A673 (cell line): ENCODE results near the gene RMND1. TPM values are rescaled to one million over a fixed set of nuclear protein-coding genes. Genes with fewer than 3 reads are reported as not detected.
"Not testable (repeated sequence)": the region's sequence is repeated elsewhere in the genome, so short reads cannot be mapped to it uniquely, and the experiment has no call there.

Experiments used
- BruUV-seq: library from RNA; stranded (reverse); fragments of 400-500 nt; replicated peaks from 2 replicates; lab custom pipeline; 2021; lab: Mats Ljungman, UMichigan
- CTCF ChIA-PET: fragments of 300-600 bp; sonication (Branson Sonifier 250); formaldehyde crosslinking; loops from one replicate; lab custom pipeline; 2022; ENCODE audit warnings: antibody characterized with exemption; lab: Charles Lee
- POLR2A ChIA-PET: fragments of 300-600 bp; sonication (Branson Sonifier 250); formaldehyde crosslinking; loops from one replicate; lab custom pipeline; 2022; ENCODE audit warnings: antibody characterized with exemption; ENCODE audit not compliant: low non-redundant PET; lab: Charles Lee
- DNase-seq: peaks from one replicate; pipeline ENCODE4 v3.0.0-alpha.2; 2015; ENCODE audit warnings: low spot score
- H3K27ac ChIP-seq: fragments of 200-600 bp; sonication (generic); 2 replicates; pipeline ENCODE4 v1.5.1; 2016; ENCODE audit warnings: mixed run types, low read depth, mild to moderate bottlenecking, mixed read lengths, antibody characterized with exemption, low read length; ENCODE audit not compliant: poor library complexity, severe bottlenecking
- H3K27me3 ChIP-seq: fragments of 200-600 bp; sonication (generic); replicated peaks from 2 replicates; pipeline ENCODE4 v1.6.1; 2017; ENCODE audit warnings: mixed run types, low read depth, mild to moderate bottlenecking, mixed read lengths, antibody characterized with exemption, low read length; ENCODE audit not compliant: insufficient read depth, poor library complexity
- H3K36me3 ChIP-seq: fragments of 200-600 bp; sonication (generic); 2 replicates; pipeline ENCODE4 v1.6.1; 2016; ENCODE audit warnings: mixed run types, mild to moderate bottlenecking, mixed read lengths, antibody characterized with exemption, low read length; ENCODE audit not compliant: insufficient read depth, poor library complexity, severe bottlenecking
- H3K4me1 ChIP-seq: fragments of 200-600 bp; sonication (generic); 2 replicates; pipeline ENCODE4 v1.6.1; 2017; ENCODE audit warnings: mixed run types, mild to moderate bottlenecking, mixed read lengths, antibody characterized with exemption, low read length; ENCODE audit not compliant: insufficient read depth, poor library complexity, severe bottlenecking
- H3K4me3 ChIP-seq: fragments of 200-600 bp; sonication (generic); 2 replicates; pipeline ENCODE4 v1.5.1; 2016; ENCODE audit warnings: low read depth, mixed run types, mild to moderate bottlenecking, mixed read lengths, low read length; ENCODE audit not compliant: poor library complexity, severe bottlenecking
- H3K9me3 ChIP-seq: fragments of 200-600 bp; sonication (generic); 2 replicates; pipeline ENCODE4 v1.6.1; 2016; ENCODE audit warnings: mixed run types, low read depth, mild to moderate bottlenecking, mixed read lengths, antibody characterized with exemption, low read length; ENCODE audit not compliant: poor library complexity, severe bottlenecking
- EZH2 ChIP-seq: fragments of 200-600 bp; sonication (generic); IDR thresholded peaks from 2 replicates; pipeline ENCODE4 v1.6.1; 2017; ENCODE audit warnings: borderline replicate concordance, low read depth, mild to moderate bottlenecking, mixed read lengths, antibody characterized with exemption, low read length; ENCODE audit not compliant: poor library complexity, severe bottlenecking
- intact Hi-C: fragments of 100-400 bp; cut with micrococcal nuclease; formaldehyde crosslinking; loops from one replicate; pipeline ENCODE4 v1.10.0; 2022; ENCODE audit not compliant: unreplicated experiment
- total RNA-seq: library from RNA; stranded (reverse); gene quantifications from 2 replicates; pipeline ENCODE4 v1.2.3, GENCODE V29; 2021
- TF ChIP-seq, protein P1 (sequence below): fragments of 300-800, 200-600 bp; sonication (generic); conservative IDR thresholded peaks from 2 replicates; pipeline ENCODE4 v1.5.1; 2017; ENCODE audit warnings: low read depth, mild to moderate bottlenecking, antibody characterized with exemption, low read length, moderate library complexity, mixed read lengths

RMND1 gene
- total RNA-seq, 1 experiment from 2014 or later = 25.6 TPM

DNA sequence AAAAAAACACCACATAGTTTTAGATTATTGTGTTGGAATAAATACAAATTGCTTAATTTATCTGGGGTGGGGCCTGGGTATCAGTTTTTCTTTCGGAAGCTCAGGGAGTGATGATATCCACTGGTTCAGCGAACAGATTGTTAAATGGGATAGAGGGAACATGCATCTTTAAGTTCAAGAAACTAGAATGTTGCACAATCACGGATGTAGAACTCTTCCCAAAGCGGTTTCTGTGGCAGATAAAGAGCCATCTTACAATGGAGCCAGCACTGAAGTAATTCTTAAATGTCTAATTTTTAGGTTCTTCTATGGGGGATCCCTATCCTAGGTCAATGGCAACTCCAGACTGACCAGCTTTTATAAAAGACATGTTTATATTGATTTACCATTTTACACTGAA, 9.7 kb upstream of the RMND1 start:
- intact Hi-C loops = no loop called here
- H3K27ac ChIP-seq = no peak overlapping the region
- no peaks in the 10 kb centered on the region for H3K4me1 ChIP-seq
- POLR2A ChIA-PET = no interaction called here
- BruUV-seq = no TSS peak
- no peak overlapping the region for H3K4me3 ChIP-seq
- CTCF ChIA-PET = no interaction called here
- H3K36me3 ChIP-seq = peaks cover 14% of the 10 kb centered on the region
- H3K9me3 ChIP-seq = no peaks in the 10 kb centered on the region
- TF ChIP-seq EZH2 = no peak
- TF ChIP-seq, protein P1, sequence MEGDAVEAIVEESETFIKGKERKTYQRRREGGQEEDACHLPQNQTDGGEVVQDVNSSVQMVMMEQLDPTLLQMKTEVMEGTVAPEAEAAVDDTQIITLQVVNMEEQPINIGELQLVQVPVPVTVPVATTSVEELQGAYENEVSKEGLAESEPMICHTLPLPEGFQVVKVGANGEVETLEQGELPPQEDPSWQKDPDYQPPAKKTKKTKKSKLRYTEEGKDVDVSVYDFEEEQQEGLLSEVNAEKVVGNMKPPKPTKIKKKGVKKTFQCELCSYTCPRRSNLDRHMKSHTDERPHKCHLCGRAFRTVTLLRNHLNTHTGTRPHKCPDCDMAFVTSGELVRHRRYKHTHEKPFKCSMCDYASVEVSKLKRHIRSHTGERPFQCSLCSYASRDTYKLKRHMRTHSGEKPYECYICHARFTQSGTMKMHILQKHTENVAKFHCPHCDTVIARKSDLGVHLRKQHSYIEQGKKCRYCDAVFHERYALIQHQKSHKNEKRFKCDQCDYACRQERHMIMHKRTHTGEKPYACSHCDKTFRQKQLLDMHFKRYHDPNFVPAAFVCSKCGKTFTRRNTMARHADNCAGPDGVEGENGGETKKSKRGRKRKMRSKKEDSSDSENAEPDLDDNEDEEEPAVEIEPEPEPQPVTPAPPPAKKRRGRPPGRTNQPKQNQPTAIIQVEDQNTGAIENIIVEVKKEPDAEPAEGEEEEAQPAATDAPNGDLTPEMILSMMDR = no peak
- no peaks in the 10 kb centered on the region for H3K27me3 ChIP-seq
- no peak for DNase-seq

DNA sequence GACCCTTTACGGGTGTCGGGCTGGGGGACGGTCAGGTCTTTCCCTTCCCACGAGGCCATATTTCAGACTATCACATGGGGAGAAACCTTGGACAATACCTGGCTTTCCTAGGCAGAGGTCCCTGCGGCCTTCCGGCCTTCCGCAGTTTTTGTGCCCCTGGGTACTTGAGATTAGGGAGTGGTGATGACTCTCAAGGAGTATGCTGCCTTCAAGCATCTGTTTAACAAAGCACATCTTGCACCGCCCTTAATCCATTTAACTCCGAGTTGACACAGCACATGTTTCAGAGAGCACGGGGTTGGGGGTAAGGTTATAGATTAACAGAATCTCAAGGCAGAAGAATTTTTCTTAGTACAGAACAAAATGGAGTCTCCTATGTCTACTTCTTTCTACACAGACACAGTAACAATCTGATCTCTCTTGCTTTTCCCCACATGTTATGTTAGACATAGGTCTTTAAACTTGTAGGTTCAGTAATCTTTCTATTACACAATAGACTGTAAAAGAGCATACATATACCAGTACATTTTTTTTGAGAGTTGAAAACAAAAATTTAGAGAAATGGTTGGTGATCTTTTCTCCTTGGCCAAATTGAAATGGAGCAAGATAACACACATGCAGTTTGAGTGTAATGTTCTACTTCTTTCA, 3.9 kb upstream of the RMND1 start:
- DNase-seq, BruUV-seq, H3K27me3 ChIP-seq, intact Hi-C loops, H3K9me3 ChIP-seq, CTCF ChIA-PET, H3K27ac ChIP-seq, H3K4me3 ChIP-seq, POLR2A ChIA-PET: not testable (repeated sequence)
- Histone ChIP-seq H3K36me3 (peaks cover 14% of the 10 kb centered on the region), H3K4me1 (peaks cover 18% of the 10 kb centered on the region)

DNA sequence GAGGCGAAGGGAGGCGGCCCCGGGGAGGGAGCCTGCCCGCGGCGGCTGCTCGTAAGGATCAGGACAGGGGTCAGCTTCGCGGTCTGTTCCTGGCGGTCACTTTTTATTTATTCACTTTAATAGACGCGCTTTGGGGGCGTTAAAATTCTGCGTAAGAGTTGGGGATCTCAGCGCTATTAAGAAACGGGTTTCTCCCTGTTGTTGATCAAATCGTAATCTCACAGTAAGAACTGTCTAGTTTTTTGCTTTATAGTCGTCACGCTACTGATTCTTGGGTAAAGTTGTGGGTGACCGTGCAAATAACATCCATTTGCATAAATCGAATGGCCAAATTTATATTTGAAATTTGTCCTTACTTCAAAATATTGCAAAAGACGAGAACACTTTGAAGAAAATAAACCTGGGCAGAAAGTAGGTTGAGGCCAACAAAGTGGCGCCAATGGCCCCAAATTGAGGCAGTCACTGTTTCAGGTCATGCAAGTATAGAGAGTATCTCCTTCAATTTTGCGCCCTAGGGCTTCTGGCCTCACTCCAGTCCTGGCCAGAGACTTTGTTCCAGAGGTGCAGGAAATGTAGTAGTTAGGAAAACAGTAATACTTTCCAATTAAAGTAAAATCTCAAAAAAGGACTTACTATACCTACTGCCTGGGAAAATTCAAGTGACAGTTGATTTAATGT, 963 bp upstream of the RMND1 start:
- Histone ChIP-seq H3K27ac (peak overlapping the region; percentile 90), H3K9me3 (no peaks in the 10 kb centered on the region), H3K4me3 (peak overlapping the region; percentile 77), H3K4me1 (peaks cover 18% of the 10 kb centered on the region), H3K36me3 (no peaks in the 10 kb centered on the region), H3K27me3 (no peaks in the 10 kb centered on the region)
- peak; percentile 4 for DNase-seq
- CTCF ChIA-PET = no interaction called here
- intact Hi-C loops = no loop called here
- BruUV-seq = TSS peak; percentile 58
- TF ChIP-seq, protein P1 = no peak
- TF ChIP-seq EZH2 = no peak
- POLR2A ChIA-PET = interaction anchor here (0.7 kb wide), 1 partner anchor 47 kb away, joined by 3 read pairs; no protein-coding TSS in a partner anchor
